Panc1 (cell line): ENCODE measurements around the gene CT45A5.

Experiments
- CTCF ChIP-seq: fragments of 450-650 bp; IDR thresholded peaks from 2 replicates; pipeline ENCODE4 v1.5.1; 2017; ENCODE audit warnings: mild to moderate bottlenecking
- POLR2AphosphoS5 ChIP-seq: IDR thresholded peaks from 2 replicates; pipeline ENCODE4 v1.6.1; 2012; ENCODE audit warnings: mild to moderate bottlenecking, low read depth, low read length, moderate library complexity
- SIN3A ChIP-seq: IDR thresholded peaks from 2 replicates; pipeline ENCODE4 v1.6.1; 2012; ENCODE audit warnings: low read depth, mild to moderate bottlenecking, low read length, moderate library complexity, borderline replicate concordance; ENCODE audit not compliant: insufficient read depth
- TCF7L2 ChIP-seq: IDR thresholded peaks from 2 replicates; pipeline ENCODE4 v1.6.1; 2011; ENCODE audit warnings: mild to moderate bottlenecking, low read depth, low read length, inconsistent platforms
- TF ChIP-seq, protein P1 (sequence below), 2 experiments: IDR thresholded peaks; 2 replicates each; pipeline ENCODE4 v1.6.1; 2011 to 2012; ENCODE audit warnings: low read depth in 2 of 2, control low read depth in 1 of 2, low read length in 1 of 2, mild to moderate bottlenecking in 1 of 2, moderate library complexity in 1 of 2; ENCODE audit not compliant: insufficient read depth in 1 of 2

GRCh38 chrX:135741192-135741715, 44.0 kb downstream of the CT45A5 start:
- no peak for TF ChIP-seq CTCF
- TF ChIP-seq POLR2AphosphoS5 = no peak
- TF ChIP-seq, protein P1, sequence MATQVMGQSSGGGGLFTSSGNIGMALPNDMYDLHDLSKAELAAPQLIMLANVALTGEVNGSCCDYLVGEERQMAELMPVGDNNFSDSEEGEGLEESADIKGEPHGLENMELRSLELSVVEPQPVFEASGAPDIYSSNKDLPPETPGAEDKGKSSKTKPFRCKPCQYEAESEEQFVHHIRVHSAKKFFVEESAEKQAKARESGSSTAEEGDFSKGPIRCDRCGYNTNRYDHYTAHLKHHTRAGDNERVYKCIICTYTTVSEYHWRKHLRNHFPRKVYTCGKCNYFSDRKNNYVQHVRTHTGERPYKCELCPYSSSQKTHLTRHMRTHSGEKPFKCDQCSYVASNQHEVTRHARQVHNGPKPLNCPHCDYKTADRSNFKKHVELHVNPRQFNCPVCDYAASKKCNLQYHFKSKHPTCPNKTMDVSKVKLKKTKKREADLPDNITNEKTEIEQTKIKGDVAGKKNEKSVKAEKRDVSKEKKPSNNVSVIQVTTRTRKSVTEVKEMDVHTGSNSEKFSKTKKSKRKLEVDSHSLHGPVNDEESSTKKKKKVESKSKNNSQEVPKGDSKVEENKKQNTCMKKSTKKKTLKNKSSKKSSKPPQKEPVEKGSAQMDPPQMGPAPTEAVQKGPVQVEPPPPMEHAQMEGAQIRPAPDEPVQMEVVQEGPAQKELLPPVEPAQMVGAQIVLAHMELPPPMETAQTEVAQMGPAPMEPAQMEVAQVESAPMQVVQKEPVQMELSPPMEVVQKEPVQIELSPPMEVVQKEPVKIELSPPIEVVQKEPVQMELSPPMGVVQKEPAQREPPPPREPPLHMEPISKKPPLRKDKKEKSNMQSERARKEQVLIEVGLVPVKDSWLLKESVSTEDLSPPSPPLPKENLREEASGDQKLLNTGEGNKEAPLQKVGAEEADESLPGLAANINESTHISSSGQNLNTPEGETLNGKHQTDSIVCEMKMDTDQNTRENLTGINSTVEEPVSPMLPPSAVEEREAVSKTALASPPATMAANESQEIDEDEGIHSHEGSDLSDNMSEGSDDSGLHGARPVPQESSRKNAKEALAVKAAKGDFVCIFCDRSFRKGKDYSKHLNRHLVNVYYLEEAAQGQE (IDR thresholded peaks at IDR 0.05; ENCODE audit: insufficient read depth in 1 of 2, low read depth in 2 of 2, low read length in 1 of 2) = no peak
- TF ChIP-seq TCF7L2 = no peak
- TF ChIP-seq SIN3A = no peak
